Progenitor cell of endocrine pancreas (in vitro differentiated cells): Measurements from ENCODE around the gene IL1RAP. TPM values are rescaled to one million over a fixed set of nuclear protein-coding genes. Genes with fewer than 3 reads are reported as not detected.
A peak's percentile ranks its signal among the peaks of the same experiment; 100 is the strongest.

Experiments used
- DNase-seq: peaks from one replicate; pipeline ENCODE4 v3.0.0; 2021; ENCODE audit warnings: low spot score; ENCODE audit not compliant: unreplicated experiment
- H3K27ac Mint-ChIP-seq: 2 replicates; pipeline ENCODE4 v1.8.0; 2021; ENCODE audit warnings: mild to moderate bottlenecking, moderate library complexity, mixed read lengths
- H3K27me3 Mint-ChIP-seq: 2 replicates; pipeline ENCODE4 v1.8.0; 2021; ENCODE audit warnings: mixed read lengths
- H3K36me3 Mint-ChIP-seq: 2 replicates; pipeline ENCODE4 v1.8.0; 2022; ENCODE audit warnings: mixed read lengths; ENCODE audit not compliant: insufficient read depth
- H3K4me1 Mint-ChIP-seq: 2 replicates; pipeline ENCODE4 v1.8.0; 2021; ENCODE audit warnings: low read depth, mixed read lengths
- H3K4me3 Mint-ChIP-seq: 2 replicates; pipeline ENCODE4 v1.8.0; 2021; ENCODE audit warnings: low read depth, mild to moderate bottlenecking, moderate library complexity, mixed read lengths
- H3K9me3 Mint-ChIP-seq: 2 replicates; pipeline ENCODE4 v1.8.0; 2021; ENCODE audit warnings: low read depth, mixed read lengths
- total RNA-seq: library from RNA; stranded (reverse); gene quantifications from 2 replicates; pipeline ENCODE4 v1.2.1, GENCODE V29; 2021
- TF ChIP-seq, protein P1 (sequence below): fragments of 200-600 bp; sonication (generic); IDR thresholded peaks from one replicate; pipeline ENCODE4 v1.5.0; 2021; ENCODE audit warnings: antibody characterized with exemption, mild to moderate bottlenecking; ENCODE audit not compliant: unreplicated experiment

The IL1RAP gene
- total RNA-seq, 1 donor from 2014 or later, result 20.0 TPM

- peaks cover 3% of the 10 kb centered on the region for H3K9me3 Mint-ChIP-seq
- no peaks in the 10 kb centered on the region for H3K36me3 Mint-ChIP-seq
- H3K27me3 Mint-ChIP-seq, result no peaks in the 10 kb centered on the region
- TF ChIP-seq, protein P1, sequence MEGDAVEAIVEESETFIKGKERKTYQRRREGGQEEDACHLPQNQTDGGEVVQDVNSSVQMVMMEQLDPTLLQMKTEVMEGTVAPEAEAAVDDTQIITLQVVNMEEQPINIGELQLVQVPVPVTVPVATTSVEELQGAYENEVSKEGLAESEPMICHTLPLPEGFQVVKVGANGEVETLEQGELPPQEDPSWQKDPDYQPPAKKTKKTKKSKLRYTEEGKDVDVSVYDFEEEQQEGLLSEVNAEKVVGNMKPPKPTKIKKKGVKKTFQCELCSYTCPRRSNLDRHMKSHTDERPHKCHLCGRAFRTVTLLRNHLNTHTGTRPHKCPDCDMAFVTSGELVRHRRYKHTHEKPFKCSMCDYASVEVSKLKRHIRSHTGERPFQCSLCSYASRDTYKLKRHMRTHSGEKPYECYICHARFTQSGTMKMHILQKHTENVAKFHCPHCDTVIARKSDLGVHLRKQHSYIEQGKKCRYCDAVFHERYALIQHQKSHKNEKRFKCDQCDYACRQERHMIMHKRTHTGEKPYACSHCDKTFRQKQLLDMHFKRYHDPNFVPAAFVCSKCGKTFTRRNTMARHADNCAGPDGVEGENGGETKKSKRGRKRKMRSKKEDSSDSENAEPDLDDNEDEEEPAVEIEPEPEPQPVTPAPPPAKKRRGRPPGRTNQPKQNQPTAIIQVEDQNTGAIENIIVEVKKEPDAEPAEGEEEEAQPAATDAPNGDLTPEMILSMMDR, result no peak
- H3K4me1 Mint-ChIP-seq, result no peaks in the 10 kb centered on the region
- no peak for DNase-seq
- H3K4me3 Mint-ChIP-seq, result no peak overlapping the region
- no peak overlapping the region for H3K27ac Mint-ChIP-seq
These were observed 172.1 kb downstream of the IL1RAP start for GRCh38 chr3:190686011-190686410.

DNA sequence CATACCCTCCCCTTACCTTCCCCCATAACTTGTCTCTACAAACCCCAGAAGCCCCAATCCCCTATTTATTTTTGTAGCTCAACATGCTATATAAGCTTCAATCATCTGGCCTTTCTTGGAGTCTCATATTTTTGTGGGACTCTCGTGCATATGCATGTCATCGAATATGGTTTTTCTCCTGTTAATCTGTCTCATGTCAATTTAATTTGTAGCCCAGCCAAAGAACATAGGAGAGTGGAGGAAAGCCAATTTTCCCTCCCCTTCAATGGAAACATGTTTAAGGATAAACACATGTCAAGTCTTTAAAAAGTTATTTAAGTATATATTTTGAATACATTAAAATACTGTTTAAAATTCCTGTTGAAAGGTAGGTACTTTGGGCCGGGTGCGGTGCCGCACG, 176.4 kb downstream of the IL1RAP start:
- H3K9me3 Mint-ChIP-seq, result peaks cover 11% of the 10 kb centered on the region
- no peak overlapping the region for H3K27ac Mint-ChIP-seq
- no peaks in the 10 kb centered on the region for H3K27me3 Mint-ChIP-seq
- DNase-seq, result no peak
- H3K4me3 Mint-ChIP-seq, result no peak overlapping the region
- H3K36me3 Mint-ChIP-seq, result no peaks in the 10 kb centered on the region
- TF ChIP-seq, protein P1, result no peak
- peaks cover 9% of the 10 kb centered on the region for H3K4me1 Mint-ChIP-seq

DNA sequence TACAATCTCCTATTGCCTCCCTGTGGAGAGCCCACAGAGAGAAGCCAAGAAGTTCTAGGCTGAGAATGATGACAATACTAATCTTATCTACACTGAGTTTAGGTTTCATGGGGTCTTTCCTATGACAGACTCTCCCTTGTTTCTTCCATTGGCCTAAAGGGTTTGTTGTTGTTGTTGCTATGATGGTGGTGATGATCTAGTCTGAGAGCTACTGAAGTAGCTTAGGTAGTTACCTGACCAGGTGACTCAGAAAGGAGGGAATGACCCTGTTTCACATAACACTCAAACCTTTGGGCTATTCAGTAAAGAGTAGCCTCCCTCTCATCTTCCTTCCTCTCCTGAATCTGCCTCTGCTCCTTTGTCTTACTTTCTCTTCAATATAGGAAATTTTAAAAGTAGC, 178.4 kb downstream of the IL1RAP start:
- Mint-ChIP-seq H3K9me3 (peaks cover 11% of the 10 kb centered on the region), H3K4me3 (no peak overlapping the region), H3K4me1 (peaks cover 20% of the 10 kb centered on the region), H3K27ac (no peak overlapping the region), H3K36me3 (no peaks in the 10 kb centered on the region), H3K27me3 (no peaks in the 10 kb centered on the region)
- TF ChIP-seq, protein P1, result no peak
- no peak for DNase-seq

DNA sequence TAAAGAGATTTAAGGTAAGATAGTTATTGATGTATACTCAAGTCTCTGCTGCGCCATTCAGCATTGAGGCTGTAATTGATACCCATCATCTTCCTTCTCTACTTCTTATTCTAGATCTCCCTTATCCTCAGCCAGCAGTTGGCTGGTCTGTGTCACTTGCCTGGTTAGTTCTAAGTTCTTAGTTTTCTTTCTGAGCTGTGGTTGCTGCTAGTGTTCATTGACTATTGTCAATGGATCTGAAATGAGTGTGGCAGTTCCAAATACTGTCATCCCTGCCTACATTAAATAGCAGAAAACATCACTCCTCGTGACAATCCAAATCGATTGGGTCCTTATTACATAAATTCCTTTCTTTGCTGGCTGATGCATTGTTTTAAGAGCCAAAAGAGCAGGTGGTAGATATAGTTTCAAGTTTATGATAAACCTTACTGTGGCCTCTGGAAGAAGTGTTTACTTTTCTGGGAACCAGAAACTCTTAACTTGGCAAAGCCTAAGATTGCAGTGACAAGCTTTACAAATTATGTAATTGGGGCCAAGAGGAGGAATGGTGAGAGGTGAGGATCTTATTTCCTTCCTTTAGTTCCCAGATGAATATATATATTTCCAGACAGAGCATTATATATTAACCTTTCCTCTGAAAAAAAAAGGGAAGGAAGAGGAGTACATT, 180.6 kb downstream of the IL1RAP start:
- Mint-ChIP-seq H3K4me3 (no peak overlapping the region), H3K4me1 (peaks cover 20% of the 10 kb centered on the region), H3K9me3 (peaks cover 8% of the 10 kb centered on the region), H3K27ac (no peak overlapping the region), H3K36me3 (no peaks in the 10 kb centered on the region), H3K27me3 (no peaks in the 10 kb centered on the region)
- TF ChIP-seq, protein P1, result no peak
- no peak for DNase-seq

DNA sequence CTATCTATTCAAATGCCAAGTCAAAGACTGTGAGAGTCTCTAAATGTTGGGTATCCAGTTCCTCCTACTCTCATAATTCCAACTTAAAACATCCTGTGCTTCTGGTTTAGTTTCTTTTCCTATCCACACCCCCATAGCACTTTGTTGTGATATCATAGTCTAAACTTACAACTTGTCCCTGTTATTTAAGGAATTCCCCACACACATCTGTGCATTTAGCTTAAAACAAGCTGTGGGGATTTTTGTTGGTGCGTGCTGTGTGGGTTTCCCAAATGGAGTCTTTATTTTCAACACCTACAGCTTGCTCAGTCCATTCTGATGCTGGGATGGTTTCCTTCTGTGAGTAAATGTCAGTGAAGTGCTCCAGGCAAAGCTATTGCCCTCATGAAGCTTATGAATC, 181.3 kb downstream of the IL1RAP start:
- no peak for DNase-seq
- Mint-ChIP-seq H3K9me3 (peaks cover 8% of the 10 kb centered on the region), H3K27ac (peak overlapping the region; percentile 44), H3K4me3 (no peak overlapping the region), H3K4me1 (peaks cover 20% of the 10 kb centered on the region), H3K27me3 (no peaks in the 10 kb centered on the region), H3K36me3 (no peaks in the 10 kb centered on the region)
- TF ChIP-seq, protein P1, result no peak
